Stimulated activated effector memory CD8-positive, alpha-beta T cell treated with anti-CD3 and anti-CD28 coated beads, Interleukin-12 subunit alpha, Interleukin-12 subunit beta, amount 100 ng/mL, for 72 hours (primary cell): ENCODE measurements around the gene STX16.
"Not testable (repeated sequence)": the region's sequence is repeated elsewhere in the genome, so short reads cannot be mapped to it uniquely, and the experiment has no call there.

ENCODE experiments used
- ATAC-seq: fragments of 150-1000 bp; cut with Tn5 transposase; 2 replicates; pipeline ENCODE4 v1.10.0; 2021
- DNase-seq, 2 donors: peaks; one replicate each; pipeline ENCODE4 v3.0.0; 2021 to 2022; ENCODE audit warnings: low spot score in 2 of 2
- H3K27ac Mint-ChIP-seq: one replicate; pipeline ENCODE4 v1.8.0; 2022; ENCODE audit warnings: mild to moderate bottlenecking, mixed read lengths
- H3K36me3 Mint-ChIP-seq: one replicate; pipeline ENCODE4 v1.8.0; 2022; ENCODE audit warnings: mild to moderate bottlenecking, mixed read lengths
- H3K4me1 Mint-ChIP-seq: one replicate; pipeline ENCODE4 v1.8.0; 2022; ENCODE audit warnings: mixed read lengths
- H3K4me3 Mint-ChIP-seq: one replicate; pipeline ENCODE4 v1.8.0; 2022; ENCODE audit warnings: mild to moderate bottlenecking, mixed read lengths
- H3K9me3 Mint-ChIP-seq: one replicate; pipeline ENCODE4 v1.8.0; 2022; ENCODE audit warnings: mixed read lengths

Gene STX16

DNA sequence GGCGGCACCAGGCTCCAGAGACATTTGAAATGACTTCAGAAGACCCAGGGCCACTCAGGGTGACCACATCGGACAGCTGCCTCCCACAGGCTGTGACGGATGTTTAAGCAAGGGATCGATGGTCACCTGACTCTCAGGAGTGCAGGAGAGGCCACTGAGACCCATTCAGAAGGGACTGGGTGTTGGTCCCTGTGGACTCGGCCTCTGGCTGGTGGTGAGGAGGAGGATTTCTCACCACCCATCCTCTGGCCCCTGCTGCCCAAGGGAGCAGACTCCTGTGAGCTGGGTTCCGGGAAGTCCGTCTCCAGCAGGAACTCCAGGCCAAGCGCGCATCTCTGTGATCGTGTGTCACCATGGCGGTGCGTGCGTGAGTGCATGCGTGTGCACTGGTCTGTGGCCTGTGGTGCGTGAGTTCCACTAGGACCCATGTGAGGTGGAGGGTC is 67.1 kb downstream of the STX16 start:
- Mint-ChIP-seq H3K4me1 (peaks cover 5% of the 10 kb centered on the region), H3K4me3 (no peak overlapping the region), H3K27ac (no peak overlapping the region), H3K36me3 (peaks cover 5% of the 10 kb centered on the region), H3K9me3 (no peaks in the 10 kb centered on the region)
- DNase-seq (peak in 1 of 2 donors; percentile 42), ATAC-seq (no peak)

DNA sequence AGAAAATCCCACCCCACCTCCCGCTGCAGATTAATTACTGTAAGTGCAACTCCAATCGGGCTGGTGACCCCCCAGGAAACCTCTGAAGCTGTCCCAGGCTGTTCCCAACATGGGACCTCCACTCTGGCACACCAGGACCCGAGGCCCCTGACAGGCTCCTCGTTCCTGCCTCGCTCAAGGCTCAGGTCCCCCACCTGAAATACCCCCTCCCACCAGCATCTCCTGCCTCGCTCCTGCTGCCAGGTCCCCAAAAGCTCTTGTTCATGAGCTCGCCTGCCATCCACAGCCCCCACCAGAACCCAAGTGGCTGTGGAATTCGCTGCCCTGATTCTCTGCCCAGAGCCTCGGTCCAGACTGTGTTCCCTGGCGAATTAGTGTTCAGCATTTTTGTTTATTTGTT is 67.6 kb downstream of the STX16 start:
- H3K4me1 Mint-ChIP-seq, result peaks cover 2% of the 10 kb centered on the region
- no peaks in the 10 kb centered on the region for H3K9me3 Mint-ChIP-seq
- no peak overlapping the region for H3K4me3 Mint-ChIP-seq
- ATAC-seq (no peak), DNase-seq (no peak)
- peaks cover 5% of the 10 kb centered on the region for H3K36me3 Mint-ChIP-seq
- no peak overlapping the region for H3K27ac Mint-ChIP-seq

- H3K4me3 Mint-ChIP-seq, result no peak overlapping the region
- H3K36me3 Mint-ChIP-seq, result peaks cover 5% of the 10 kb centered on the region
- no peaks in the 10 kb centered on the region for H3K9me3 Mint-ChIP-seq
- H3K27ac Mint-ChIP-seq, result no peak overlapping the region
- DNase-seq (peak in 1 of 2 donors; percentile 35), ATAC-seq (no peak)
- no peaks in the 10 kb centered on the region for H3K4me1 Mint-ChIP-seq
Observed at GRCh38 chr20:58719258-58719657, 68.2 kb downstream of the STX16 start.

GRCh38 chr20:58719971-58720371 is 68.9 kb downstream of the STX16 start:
- Mint-ChIP-seq H3K36me3 (peaks cover 5% of the 10 kb centered on the region), H3K27ac (no peak overlapping the region), H3K9me3 (no peaks in the 10 kb centered on the region), H3K4me1 (no peaks in the 10 kb centered on the region), H3K4me3 (no peak overlapping the region)
- ATAC-seq, result no peak
- peak in 1 of 2 donors; percentile 29 for DNase-seq

- no peak overlapping the region for H3K27ac Mint-ChIP-seq
Observed at GRCh38 chr20:58720890-58721289, 69.8 kb downstream of the STX16 start.

DNA sequence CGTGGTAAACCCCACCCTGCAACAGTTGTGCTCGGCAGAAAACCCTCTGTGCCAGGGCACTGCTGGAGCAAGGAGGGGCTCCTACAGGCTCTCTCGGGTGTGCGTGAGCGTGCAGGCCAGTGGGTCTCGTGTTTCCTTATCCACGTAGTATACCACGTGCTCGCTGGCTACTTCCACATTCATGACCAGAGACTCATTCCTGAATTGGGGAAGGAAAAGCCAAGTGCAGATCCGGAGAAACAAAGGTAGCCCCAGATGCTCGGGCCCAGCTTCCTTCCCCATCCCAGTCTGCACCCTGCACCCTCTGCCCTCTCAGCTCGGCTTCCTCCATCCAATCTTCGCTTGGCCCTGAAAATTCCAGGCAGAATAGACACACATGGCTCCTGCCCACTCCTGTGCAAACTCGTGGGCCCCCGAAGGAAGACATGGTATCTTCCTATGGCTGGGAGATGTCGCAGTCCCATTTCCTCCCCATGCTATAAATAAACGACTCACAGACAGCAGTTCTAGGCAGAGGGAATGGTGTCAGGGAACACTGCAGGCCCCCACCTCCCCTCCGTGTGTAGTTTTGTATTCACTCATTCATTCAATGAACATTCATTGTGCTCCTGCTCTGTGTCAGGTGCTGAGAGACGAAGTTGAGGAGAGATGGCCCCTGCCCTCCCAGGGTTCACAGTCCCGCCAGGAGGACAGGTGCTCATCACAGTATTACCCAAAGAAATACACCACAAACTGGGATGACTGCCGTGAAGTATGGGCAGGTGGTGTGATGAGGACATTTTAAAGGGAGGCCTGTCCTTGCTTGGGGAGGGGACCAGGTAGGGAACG is 71.1 kb downstream of the STX16 start:
- DNase-seq, result peak in 1 of 2 donors; percentile 29
- Mint-ChIP-seq H3K4me3 (no peak overlapping the region), H3K4me1 (no peaks in the 10 kb centered on the region), H3K27ac (no peak overlapping the region), H3K36me3 (no peaks in the 10 kb centered on the region), H3K9me3 (no peaks in the 10 kb centered on the region)
- no peak for ATAC-seq

More at GRCh38 chr20:58720890-58721289, 69.8 kb downstream of the STX16 start:
- peaks cover 5% of the 10 kb centered on the region for H3K36me3 Mint-ChIP-seq
- DNase-seq (no peak), ATAC-seq (no peak)
- H3K4me1 Mint-ChIP-seq, result no peaks in the 10 kb centered on the region
- H3K4me3 Mint-ChIP-seq, result no peak overlapping the region
- no peaks in the 10 kb centered on the region for H3K9me3 Mint-ChIP-seq

GRCh38 chr20:58722877-58723627 is 72.0 kb downstream of the STX16 start:
- Mint-ChIP-seq H3K9me3 (no peaks in the 10 kb centered on the region), H3K4me3 (no peak overlapping the region), H3K27ac (no peak overlapping the region), H3K4me1 (no peaks in the 10 kb centered on the region), H3K36me3 (no peaks in the 10 kb centered on the region)
- DNase-seq, result peak in 1 of 2 donors; percentile 34
- no peak for ATAC-seq

DNA sequence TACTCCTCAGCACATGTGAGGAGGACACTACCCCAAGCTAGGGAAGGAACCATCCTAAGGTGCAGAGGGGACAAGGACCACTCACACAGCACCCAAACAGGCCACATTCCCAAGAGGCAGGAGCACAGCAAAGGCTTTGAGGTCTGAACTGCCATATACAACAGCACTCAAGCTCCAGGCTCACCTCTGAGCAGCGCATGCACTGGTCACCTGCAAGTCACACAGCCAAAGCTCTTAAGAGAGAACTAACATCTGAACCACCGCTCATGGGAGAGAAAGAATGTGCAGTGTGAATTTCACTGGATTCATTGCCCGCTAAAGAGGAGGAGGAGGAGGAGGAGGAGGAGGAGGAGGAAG is 72.5 kb downstream of the STX16 start:
- no peak for ATAC-seq
- H3K4me1 Mint-ChIP-seq, result no peaks in the 10 kb centered on the region
- no peak overlapping the region for H3K4me3 Mint-ChIP-seq
- DNase-seq, result peak in 1 of 2 donors; percentile 30
- no peaks in the 10 kb centered on the region for H3K36me3 Mint-ChIP-seq
- no peaks in the 10 kb centered on the region for H3K9me3 Mint-ChIP-seq
- H3K27ac Mint-ChIP-seq, result no peak overlapping the region

DNA sequence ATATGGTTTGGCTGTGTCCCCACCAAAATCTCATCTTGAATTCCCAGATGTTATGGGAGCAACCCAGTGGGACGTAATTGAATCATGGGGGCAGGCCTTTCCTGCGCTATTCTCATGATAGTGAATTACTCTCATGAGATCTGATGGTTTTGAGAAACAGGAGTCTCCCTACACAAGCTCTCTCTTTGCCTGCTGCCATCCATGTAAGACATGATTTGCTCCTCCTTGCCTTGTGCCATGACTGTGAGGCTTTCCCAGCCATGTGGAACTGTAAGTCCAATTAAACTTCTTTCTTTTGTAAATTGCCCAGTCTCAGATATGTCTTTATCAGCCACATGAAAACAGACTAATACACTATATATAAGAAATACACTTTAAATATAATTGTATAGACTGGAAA is 75.1 kb downstream of the STX16 start:
- not testable (repeated sequence) for H3K4me3 Mint-ChIP-seq, ATAC-seq, DNase-seq, H3K9me3 Mint-ChIP-seq, H3K4me1 Mint-ChIP-seq, H3K36me3 Mint-ChIP-seq, H3K27ac Mint-ChIP-seq
